Right lobe of liver (tissue), 6 donors: Measurements from ENCODE around the gene PRDM16. TPM values are rescaled to one million over a fixed set of nuclear protein-coding genes. Genes with fewer than 3 reads are reported as not detected.

Experiments
- ATAC-seq, 4 donors: fragments of 200-7000 bp; cut with Tn5 transposase; one replicate each; pipeline ENCODE4 v1.9.1; 2020; ENCODE audit warnings: mild to moderate bottlenecking in 4 of 4, moderate library complexity in 4 of 4
- DNase-seq, 3 donors: peaks; one replicate each; pipeline ENCODE4 v3.0.0-alpha.2; 2020
- H3K27ac ChIP-seq, 3 donors: fragments of 200-600 bp; one replicate each; pipeline ENCODE4 v1.8.0; 2022
- H3K27me3 ChIP-seq, 2 donors: fragments of 200-600 bp; one replicate each; pipeline ENCODE4 v1.8.0; 2022
- H3K36me3 ChIP-seq, 4 donors: fragments of 200-600 bp; sonication (generic) in 1 of 4; one replicate each; pipeline versions ENCODE4 v1.5.1 to v1.8.0; 2017 to 2022; ENCODE audit warnings: control low read depth in 1 of 4
- H3K4me1 ChIP-seq, 4 donors: fragments of 200-600 bp; sonication (generic) in 1 of 4; one replicate each; pipeline versions ENCODE4 v1.5.1 to v1.8.0; 2017 to 2022; ENCODE audit warnings: control low read depth in 1 of 4
- H3K4me3 ChIP-seq, 3 donors: fragments of 200-600 bp; one replicate each; pipeline ENCODE4 v1.8.0; 2022
- H3K9me3 ChIP-seq, 4 donors: fragments of 200-600 bp; sonication (generic) in 1 of 4; one replicate each; pipeline versions ENCODE4 v1.5.1 to v1.8.0; 2017 to 2022; ENCODE audit warnings: control low read depth in 1 of 4
- CTCF ChIP-seq, 4 donors: fragments of 200-600 bp in 3 of 4; fragments of 450-650 bp in 1 of 4; IDR thresholded peaks; one replicate each; pipeline versions ENCODE4 v1.5.1 to v1.8.0; 2016 to 2022; ENCODE audit warnings: antibody characterized with exemption in 4 of 4, mild to moderate bottlenecking in 2 of 4
- POLR2A ChIP-seq: fragments of 450-650 bp; IDR thresholded peaks from one replicate; pipeline ENCODE4 v1.6.1; 2017; ENCODE audit warnings: antibody characterized with exemption, mild to moderate bottlenecking
- WGBS: methylation state at CpG from one replicate; pipeline ENCODE4 v1.1.6; 2018; ENCODE audit warnings: low coverage, low lambda C conversion rate; ENCODE audit not compliant: insufficient coverage; ENCODE audit errors: missing lambda C conversion rate; 5-methylcytosine and 5-hydroxymethylcytosine counted together
- intact Hi-C, 2 donors: fragments of 100-400 bp; cut with DNase I; formaldehyde crosslinking; loops; one replicate each; pipeline versions ENCODE4 v1.11.2 to v1.14.1; 2022
- total RNA-seq, 6 experiments: library from RNA; depleted of rRNA in 2 of 6; stranded (reverse); fragments of >200 nt in 2 of 6; fragmentation: NEBNext Ultra II Directional in 3 of 6; extraction: Animal tissue kit (Norgen Biotek cat#: 25700) in 3 of 6; gene quantifications; one replicate each; pipeline versions ENCODE4 v1.1.0 to v1.2.4, GENCODE V29; 2016 to 2023
- donor health status: DM: no; HTN: yes; CAD: no.
- donor health status: DM: no; HTN: no; CAD: no.
- donor health status: DM: no; HTN: no; CAD: no.
- donor health status: DM: no; HTN: yes; CAD: no.
- donor health status: DM: no; HTN: yes; CAD: no.

Gene PRDM16
- total RNA-seq, 6 experiments from 2014 or later, result 0.06 to 0.75 (median 0.28) TPM

- Histone ChIP-seq H3K36me3 (no peaks in the 10 kb centered on the region), H3K27me3 (no peaks in the 10 kb centered on the region), H3K4me3 (no peak overlapping the region), H3K4me1 (no peaks in the 10 kb centered on the region), H3K27ac (no peak overlapping the region), H3K9me3 (no peaks in the 10 kb centered on the region)
- intact Hi-C loops, result no loop called here
- TF ChIP-seq CTCF (IDR thresholded peaks at IDR 0.05), result no peak
- no peak for ATAC-seq
- no CpG with 5 or more reads among the region's 19 CpGs for WGBS
- DNase-seq, result no peak
Observed at GRCh38 chr1:3279182-3279470, 210.1 kb downstream of the PRDM16 start.

- no peaks in the 10 kb centered on the region for H3K4me1 ChIP-seq
- DNase-seq, result no peak
- H3K36me3 ChIP-seq, result no peaks in the 10 kb centered on the region
- ATAC-seq, result no peak
- 100% methylated on average over 1 of the region's 8 CpGs for whole genome bisulfite sequencing
- no peak overlapping the region for H3K27ac ChIP-seq
- intact Hi-C loops, result loop anchor here in 1 of 2 donors (5.0 kb wide), 1 partner anchor 214 kb away; the partner anchor contains the start of gene PRDM16
- H3K9me3 ChIP-seq, result no peaks in the 10 kb centered on the region
- no peak for TF ChIP-seq POLR2A
- no peak for TF ChIP-seq CTCF (IDR thresholded peaks at IDR 0.05)
- no peak overlapping the region for H3K4me3 ChIP-seq
- H3K27me3 ChIP-seq, result no peaks in the 10 kb centered on the region
Observed at GRCh38 chr1:3281735-3282134, 212.7 kb downstream of the PRDM16 start.

- Histone ChIP-seq H3K27ac (no peak overlapping the region), H3K4me3 (no peak overlapping the region), H3K36me3 (no peaks in the 10 kb centered on the region), H3K9me3 (no peaks in the 10 kb centered on the region), H3K27me3 (no peaks in the 10 kb centered on the region), H3K4me1 (no peaks in the 10 kb centered on the region)
- intact Hi-C loops, result loop anchor here in 1 of 2 donors (5.0 kb wide), 1 partner anchor 215 kb away; the partner anchor contains the start of gene PRDM16
- WGBS, result 40% methylated on average over 1 of the region's 9 CpGs
- TF ChIP-seq CTCF (IDR thresholded peaks at IDR 0.05) (no peak), POLR2A (no peak)
- ATAC-seq, result no peak
- no peak for DNase-seq
Observed at GRCh38 chr1:3282186-3282585, 213.2 kb downstream of the PRDM16 start.

GRCh38 chr1:3282656-3283430 lies 213.8 kb downstream of the PRDM16 start:
- WGBS, result 20% methylated on average over 1 of the region's 24 CpGs
- Histone ChIP-seq H3K4me3 (no peak overlapping the region), H3K9me3 (no peaks in the 10 kb centered on the region), H3K36me3 (no peaks in the 10 kb centered on the region), H3K4me1 (no peaks in the 10 kb centered on the region), H3K27me3 (no peaks in the 10 kb centered on the region), H3K27ac (no peak overlapping the region)
- DNase-seq (no peak), ATAC-seq (no peak)
- intact Hi-C loops, result loop anchor here in 1 of 2 donors (5.0 kb wide), 1 partner anchor 216 kb away; the partner anchor contains the start of gene PRDM16
- no peak for TF ChIP-seq POLR2A
- no peak for TF ChIP-seq CTCF (IDR thresholded peaks at IDR 0.05)
